GM23338 (cell line): ENCODE data around the gene SMG6. TPM values are rescaled to one million over a fixed set of nuclear protein-coding genes. Genes with fewer than 3 reads are reported as not detected.

Source experiments
- ATAC-seq: fragments of 200-7000 bp; cut with Tn5 transposase; 3 replicates; pipeline ENCODE4 v1.9.1; 2020
- DNase-seq: peaks from one replicate; pipeline ENCODE4 v3.0.0-alpha.2; 2015; ENCODE audit warnings: low spot score
- H2AFZ ChIP-seq: fragments of 200-600 bp; sonication (generic); 2 replicates; pipeline ENCODE4 v1.8.0; 2016; ENCODE audit warnings: antibody characterized with exemption, mild to moderate bottlenecking, moderate library complexity
- H3F3A ChIP-seq: fragments of 200-600 bp; sonication (generic); replicated peaks from 2 replicates; pipeline ENCODE4 v1.8.0; 2017; ENCODE audit warnings: antibody characterized with exemption, mixed run types, low read depth
- H3K27ac ChIP-seq: fragments of 200-600 bp; sonication (generic); 2 replicates; pipeline ENCODE4 v1.6.1; 2016; ENCODE audit warnings: low read depth
- H3K27me3 ChIP-seq: fragments of 200-600 bp; sonication (generic); 2 replicates; pipeline ENCODE4 v1.8.0; 2016; ENCODE audit warnings: mild to moderate bottlenecking, mixed run types, moderate library complexity; ENCODE audit not compliant: insufficient read depth
- H3K36me3 ChIP-seq: fragments of 200-600 bp; sonication (generic); 2 replicates; pipeline ENCODE4 v1.8.0; 2016; ENCODE audit warnings: mild to moderate bottlenecking; ENCODE audit not compliant: insufficient read depth
- H3K4me1 ChIP-seq: fragments of 200-600 bp; sonication (generic); 2 replicates; pipeline ENCODE4 v1.8.0; 2016; ENCODE audit warnings: mild to moderate bottlenecking, moderate library complexity; ENCODE audit not compliant: insufficient read depth
- H3K4me2 ChIP-seq: fragments of 200-600 bp; sonication (generic); 2 replicates; pipeline ENCODE4 v1.7.1; 2017; ENCODE audit warnings: mixed run types
- H3K4me3 ChIP-seq: fragments of 200-600 bp; sonication (generic); 2 replicates; pipeline ENCODE4 v1.6.1; 2016; ENCODE audit warnings: mixed run types
- H3K79me2 ChIP-seq: fragments of 200-600 bp; sonication (generic); replicated peaks from 2 replicates; pipeline ENCODE4 v1.8.0; 2017; ENCODE audit warnings: mild to moderate bottlenecking; ENCODE audit not compliant: insufficient read depth
- H3K9me2 ChIP-seq: fragments of 200-600 bp; sonication (generic); 2 replicates; pipeline ENCODE4 v1.8.0; 2017; ENCODE audit not compliant: insufficient read depth
- H4K20me1 ChIP-seq: fragments of 200-600 bp; sonication (generic); replicated peaks from 2 replicates; pipeline ENCODE4 v1.8.0; 2017; ENCODE audit warnings: mild to moderate bottlenecking; ENCODE audit not compliant: insufficient read depth
- H3K27ac Mint-ChIP-seq: 2 replicates; pipeline ENCODE4 v1.8.0; 2020; ENCODE audit warnings: inconsistent platforms, mild to moderate bottlenecking, moderate library complexity, mixed read lengths
- H3K27me3 Mint-ChIP-seq: 3 replicates; pipeline ENCODE4 v1.8.0; 2022; ENCODE audit warnings: low read depth, mild to moderate bottlenecking, moderate library complexity, mixed read lengths, inconsistent platforms; ENCODE audit not compliant: insufficient read depth, poor library complexity
- H3K36me3 Mint-ChIP-seq: 3 replicates; pipeline ENCODE4 v1.8.0; 2021; ENCODE audit warnings: low read depth, mild to moderate bottlenecking, inconsistent platforms, moderate library complexity, mixed read lengths
- H3K4me1 Mint-ChIP-seq: 3 replicates; pipeline ENCODE4 v1.8.0; 2020; ENCODE audit warnings: mild to moderate bottlenecking, inconsistent platforms, mixed read lengths
- H3K4me3 Mint-ChIP-seq: 3 replicates; pipeline ENCODE4 v1.8.0; 2021; ENCODE audit warnings: moderate library complexity, mild to moderate bottlenecking, inconsistent platforms, mixed read lengths
- H3K9me3 Mint-ChIP-seq: 3 replicates; pipeline ENCODE4 v1.8.0; 2020; ENCODE audit warnings: moderate library complexity, mild to moderate bottlenecking, inconsistent platforms, mixed read lengths
- CREB1 ChIP-seq: fragments of 250-450 bp; sonication (Bioruptor Pico); IDR thresholded peaks from 2 replicates; pipeline ENCODE4 v1.5.0; 2020; ENCODE audit warnings: low read depth, mild to moderate bottlenecking, moderate library complexity
- ETS1 ChIP-seq: IDR thresholded peaks from 2 replicates; pipeline ENCODE4 v1.6.1; 2016; ENCODE audit warnings: antibody characterized with exemption
- JUNB ChIP-seq: IDR thresholded peaks from one replicate; pipeline ENCODE4 v1.6.1; 2016; ENCODE audit warnings: antibody characterized with exemption; ENCODE audit not compliant: unreplicated experiment
- NANOG ChIP-seq: IDR thresholded peaks from 2 replicates; pipeline ENCODE4 v1.6.1; 2016; ENCODE audit warnings: antibody characterized with exemption, borderline replicate concordance
- POLR2AphosphoS5 ChIP-seq: IDR thresholded peaks from 2 replicates; pipeline ENCODE4 v1.6.1; 2016; ENCODE audit warnings: antibody characterized with exemption, low read depth
- REST ChIP-seq: IDR thresholded peaks from one replicate; pipeline ENCODE4 v1.6.1; 2018; ENCODE audit warnings: antibody characterized with exemption; ENCODE audit not compliant: unreplicated experiment
- STAT1 ChIP-seq: IDR thresholded peaks from one replicate; pipeline ENCODE4 v1.6.1; 2016; ENCODE audit warnings: antibody characterized with exemption; ENCODE audit not compliant: unreplicated experiment
- ZNF114 ChIP-seq: fragments of 250-450 bp; sonication (Bioruptor Pico); IDR thresholded peaks from 2 replicates; pipeline ENCODE4 v1.5.0; 2020; ENCODE audit warnings: mild to moderate bottlenecking, moderate library complexity
- ZNF462 ChIP-seq: fragments of 250-450 bp; sonication (Bioruptor Pico); IDR thresholded peaks from 2 replicates; pipeline ENCODE4 v1.5.0; 2020; ENCODE audit warnings: mild to moderate bottlenecking, moderate library complexity
- polyA plus RNA-seq: library from polyadenylated mRNA; unstranded; fragments of >200 nt; fragmentation: Nextera tagmentation; extraction: Ambion mirVana; gene quantifications from 2 replicates; pipeline ENCODE4 v1.2.1, GENCODE V29; 2016
- total RNA-seq: library from RNA; depleted of rRNA; stranded (reverse); fragments of >200 nt; shearing (Covaris generic); gene quantifications from 2 replicates; pipeline ENCODE4 v1.2.3, GENCODE V29; 2014

Gene SMG6
- total and polyA plus RNA-seq, 2 experiments from 2014 or later: 10.4 to 43.1 TPM

GRCh38 chr17:2086306-2086705, 217.3 kb downstream of the SMG6 start:
- Mint-ChIP-seq H3K4me1 (peaks cover 38% of the 10 kb centered on the region), H3K27ac (no peak overlapping the region), H3K36me3 (no peaks in the 10 kb centered on the region; the same call in 1 of the 3 replicates), H3K4me3 (no peak overlapping the region), H3K27me3 (peaks cover 2% of the 10 kb centered on the region), H3K9me3 (no peaks in the 10 kb centered on the region)
- no peak for ATAC-seq
- no peaks in the 10 kb centered on the region for H3K27me3 ChIP-seq
- no peak overlapping the region for H3K4me3 ChIP-seq
- TF ChIP-seq ETS1 (no peak), ZNF462 (CRISPR knock-in tag) (no peak)
- H3F3A ChIP-seq: no peaks in the 10 kb centered on the region
- H3K4me2 ChIP-seq: no peak overlapping the region
- no peak for DNase-seq
- H3K36me3 ChIP-seq: no peaks in the 10 kb centered on the region
- H3K27ac ChIP-seq: no peak overlapping the region
- H4K20me1 ChIP-seq: no peaks in the 10 kb centered on the region
- H3K79me2 ChIP-seq: no peaks in the 10 kb centered on the region
- H2AFZ ChIP-seq: no peak overlapping the region
- H3K9me2 ChIP-seq: no peaks in the 10 kb centered on the region
- H3K4me1 ChIP-seq: peaks cover 17% of the 10 kb centered on the region

- no peaks in the 10 kb centered on the region for H3F3A ChIP-seq
- no peak overlapping the region for H3K4me3 Mint-ChIP-seq
- no peak overlapping the region for H3K4me3 ChIP-seq
- no peak for DNase-seq
- no peaks in the 10 kb centered on the region; the same call in 2 of the 3 replicates for H3K36me3 Mint-ChIP-seq
- no peaks in the 10 kb centered on the region for H3K27me3 ChIP-seq
- H3K4me1 ChIP-seq: peaks cover 12% of the 10 kb centered on the region
- H3K4me2 ChIP-seq: no peak overlapping the region
- peaks cover 31% of the 10 kb centered on the region for H3K4me1 Mint-ChIP-seq
- H2AFZ ChIP-seq: no peak overlapping the region
- H3K9me2 ChIP-seq: no peaks in the 10 kb centered on the region
- no peak overlapping the region for H3K27ac ChIP-seq
- no peaks in the 10 kb centered on the region for H3K9me3 Mint-ChIP-seq
- peaks cover 6% of the 10 kb centered on the region for H3K27me3 Mint-ChIP-seq
- no peaks in the 10 kb centered on the region for H4K20me1 ChIP-seq
- ATAC-seq: no peak
- no peak overlapping the region for H3K27ac Mint-ChIP-seq
- H3K79me2 ChIP-seq: no peaks in the 10 kb centered on the region
- no peaks in the 10 kb centered on the region for H3K36me3 ChIP-seq
- no peak for TF ChIP-seq JUNB
- no peak for TF ChIP-seq POLR2AphosphoS5
- TF ChIP-seq NANOG: no peak
- no peak for TF ChIP-seq REST
- no peak for TF ChIP-seq CREB1 (CRISPR knock-in tag)
- no peak for TF ChIP-seq ETS1
- TF ChIP-seq STAT1: no peak
- TF ChIP-seq ZNF114 (CRISPR knock-in tag): no peak
Measured at GRCh38 chr17:2085648-2085949, 218.0 kb downstream of the SMG6 start.
